NCI-H748 (cell line): ENCODE results near the gene HSD17B11.
"Not testable (repeated sequence)": the region's sequence is repeated elsewhere in the genome, so short reads cannot be mapped to it uniquely, and the experiment has no call there.

Source experiments
- DNase-seq: peaks from one replicate; lab custom pipeline; 2025; ENCODE audit not compliant: unreplicated experiment; lab: John Stamatoyannopoulos, UW

HSD17B11 gene

DNA sequence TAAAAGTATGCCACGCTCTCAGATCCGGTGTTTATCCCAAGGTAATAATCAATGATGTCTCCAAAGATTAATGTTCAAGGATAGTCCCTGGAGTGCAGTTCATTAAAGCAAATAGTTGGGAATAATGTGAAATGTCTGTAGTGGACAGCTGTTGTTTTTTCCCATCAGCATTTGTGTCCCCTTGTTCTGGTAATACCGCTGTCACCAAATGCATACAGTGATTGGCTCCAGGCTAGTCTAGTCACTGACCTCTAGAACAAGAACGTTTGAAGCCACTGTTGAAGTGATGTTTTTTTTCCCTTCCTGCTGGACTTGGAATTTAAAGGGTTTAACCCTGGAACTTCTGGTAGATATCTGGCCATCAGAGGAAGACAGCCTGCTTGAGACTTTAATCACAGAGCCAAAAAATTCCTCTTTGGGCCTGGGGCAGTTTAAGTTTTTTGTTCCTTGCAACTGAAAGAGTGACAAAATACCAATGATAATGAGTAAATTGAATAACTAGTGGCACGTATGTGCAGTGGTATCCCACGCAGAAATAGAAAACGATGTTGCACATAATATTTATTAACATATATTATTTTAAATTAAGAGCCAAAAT lies 30.6 kb downstream of the HSD17B11 start:
- no peak for DNase-seq

DNA sequence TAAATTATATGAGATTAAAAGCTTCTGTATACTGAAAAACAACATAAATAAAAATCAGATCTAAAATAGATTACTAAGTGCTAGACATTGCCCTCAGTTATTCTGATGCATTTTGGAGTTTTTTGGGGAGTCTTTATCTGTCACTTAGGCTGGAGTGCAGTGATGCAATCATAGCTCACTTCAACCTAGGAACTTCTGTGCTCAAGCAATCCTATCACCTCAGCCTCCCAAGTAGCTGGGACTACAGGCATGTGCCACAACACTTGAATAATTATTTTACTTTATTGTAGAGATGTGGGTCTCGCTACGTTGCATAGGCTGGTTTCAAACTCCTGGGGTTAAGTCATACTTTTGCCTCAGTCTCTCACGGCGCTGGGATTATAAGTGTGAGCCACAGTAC lies 31.7 kb downstream of the HSD17B11 start:
- no peak for DNase-seq

DNA sequence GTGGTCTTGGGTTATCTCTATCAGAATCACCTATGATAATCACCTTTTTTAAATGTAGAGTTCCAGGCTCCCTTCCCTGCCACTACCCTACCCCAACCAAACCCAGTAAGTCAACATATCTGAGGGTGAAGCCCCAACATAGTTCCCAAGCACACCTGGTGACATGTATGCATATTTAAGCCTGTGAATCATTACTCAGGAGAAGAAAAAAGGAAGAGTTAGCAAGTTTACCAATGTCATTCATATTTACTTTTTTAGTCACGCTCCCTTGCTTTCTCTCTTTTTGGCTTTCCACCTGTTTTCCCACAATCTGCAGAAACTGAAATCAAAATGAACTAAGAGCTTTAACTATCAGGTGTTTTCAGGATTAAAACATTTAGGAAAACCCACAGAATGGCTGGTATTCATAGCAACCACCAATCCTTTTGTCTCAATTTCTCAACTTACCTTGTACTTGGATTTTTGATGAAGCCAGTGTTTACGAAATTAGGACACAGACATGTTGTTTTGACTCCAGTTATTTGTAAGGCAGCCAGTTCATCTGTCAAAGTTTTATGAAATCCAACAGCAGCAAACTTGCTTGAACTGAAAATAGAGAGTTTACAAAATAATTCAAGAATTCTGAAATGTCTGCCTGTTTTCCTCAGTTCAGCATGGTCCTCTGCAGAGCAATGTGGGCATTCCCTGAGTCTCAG lies 34.0 kb downstream of the HSD17B11 start:
- DNase-seq = no peak

DNA sequence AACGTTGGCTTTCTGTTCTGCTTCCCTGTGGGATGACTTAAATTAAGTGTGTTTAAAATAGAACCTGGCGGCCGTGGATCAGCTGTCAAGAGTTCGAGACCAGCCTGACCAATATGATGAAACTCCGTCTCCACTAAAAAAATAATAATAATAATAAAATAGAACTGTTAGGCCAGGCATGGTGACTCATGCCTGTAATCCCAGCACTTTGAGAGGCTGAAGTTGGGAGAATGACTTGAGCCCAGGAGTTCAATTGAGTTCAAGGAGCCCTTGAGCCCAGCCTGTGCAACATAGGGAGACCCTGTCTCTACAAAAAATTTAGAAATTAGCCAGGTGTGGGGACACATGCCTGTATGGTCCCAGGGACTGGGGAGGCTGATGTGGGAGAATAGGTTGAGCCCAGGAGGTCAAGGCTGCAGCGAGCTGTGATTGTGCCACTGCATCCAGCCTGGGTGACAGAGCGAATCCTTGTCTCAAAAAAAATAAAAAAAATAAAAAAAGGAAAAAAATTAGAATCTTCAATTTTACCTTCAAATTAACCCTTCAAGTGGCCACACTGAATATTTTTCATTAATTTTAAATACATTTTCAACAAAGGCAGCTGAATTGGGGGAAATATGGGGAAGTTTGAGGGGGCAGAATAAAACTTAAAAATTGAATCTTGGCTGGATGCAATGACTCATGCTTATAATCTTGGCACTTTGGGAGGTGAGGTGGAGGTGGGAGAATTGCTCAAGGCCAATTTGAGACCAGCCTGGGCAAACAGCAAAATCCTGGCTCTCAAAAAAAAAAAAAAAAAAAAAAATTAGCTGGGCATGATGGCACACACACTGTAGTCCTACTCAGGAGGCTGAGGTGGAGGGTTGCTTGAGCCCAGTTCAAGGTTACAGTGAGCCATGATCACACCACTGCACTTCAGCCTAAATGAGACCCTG lies 36.6 kb downstream of the HSD17B11 start:
- DNase-seq = no peak

DNA sequence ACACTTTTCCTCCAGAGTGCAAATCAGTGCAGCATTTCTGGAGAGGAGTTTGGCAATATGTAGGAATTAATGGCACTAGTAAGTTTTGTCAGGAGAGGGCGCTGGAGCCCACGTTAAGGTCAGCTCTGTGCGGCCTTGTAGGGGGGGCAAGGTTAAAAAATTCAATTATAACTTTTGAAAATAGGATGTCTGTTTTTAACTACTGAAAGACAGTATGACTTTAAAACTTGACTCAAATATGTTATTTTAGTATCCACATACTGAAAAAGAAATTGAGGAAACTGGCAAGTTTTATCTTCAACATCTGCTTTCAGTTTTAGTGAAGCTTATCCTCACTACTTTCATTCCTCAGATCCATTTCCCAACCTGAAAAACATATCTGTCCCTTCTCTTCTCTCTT lies 37.4 kb downstream of the HSD17B11 start:
- DNase-seq = peak; percentile 5

DNA sequence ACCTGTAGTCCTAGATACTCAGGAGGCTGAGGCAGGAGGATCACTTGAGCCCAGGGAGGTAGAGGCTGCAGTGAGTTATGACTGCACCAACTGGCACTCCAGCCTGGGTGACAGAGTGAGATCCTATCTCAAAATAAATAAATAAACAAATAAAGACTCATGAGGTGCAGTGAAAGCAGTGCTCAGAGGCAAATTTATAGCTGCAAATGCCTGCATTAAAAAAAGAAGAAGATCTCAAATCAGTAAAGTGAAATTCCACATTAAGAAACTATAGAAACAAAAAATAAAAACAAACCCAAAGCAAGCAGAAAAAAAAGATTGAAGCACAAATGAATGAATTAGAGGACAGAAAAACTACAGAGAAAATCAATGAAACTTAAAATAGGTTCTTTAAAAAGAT lies 45.8 kb downstream of the HSD17B11 start:
- no peak for DNase-seq

DNA sequence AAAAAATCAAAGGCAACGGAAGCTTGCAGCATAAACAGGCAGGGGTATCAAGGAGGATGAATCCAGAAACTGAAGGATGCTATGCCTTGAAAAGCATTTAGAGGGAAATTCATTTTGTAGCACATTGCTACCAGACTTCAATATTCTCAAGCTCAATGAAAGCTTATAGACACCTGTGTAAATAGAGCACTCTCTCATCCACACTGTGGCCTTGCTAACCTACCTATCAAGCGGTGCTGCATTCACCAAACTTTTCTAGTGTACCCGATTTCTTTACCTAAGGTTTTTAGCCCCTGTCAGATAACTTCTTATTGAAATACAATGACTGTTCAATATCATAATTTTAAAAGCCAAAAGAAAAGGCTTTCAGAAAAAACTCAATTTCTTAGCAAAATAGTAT lies 48.1 kb downstream of the HSD17B11 start:
- no peak for DNase-seq

DNA sequence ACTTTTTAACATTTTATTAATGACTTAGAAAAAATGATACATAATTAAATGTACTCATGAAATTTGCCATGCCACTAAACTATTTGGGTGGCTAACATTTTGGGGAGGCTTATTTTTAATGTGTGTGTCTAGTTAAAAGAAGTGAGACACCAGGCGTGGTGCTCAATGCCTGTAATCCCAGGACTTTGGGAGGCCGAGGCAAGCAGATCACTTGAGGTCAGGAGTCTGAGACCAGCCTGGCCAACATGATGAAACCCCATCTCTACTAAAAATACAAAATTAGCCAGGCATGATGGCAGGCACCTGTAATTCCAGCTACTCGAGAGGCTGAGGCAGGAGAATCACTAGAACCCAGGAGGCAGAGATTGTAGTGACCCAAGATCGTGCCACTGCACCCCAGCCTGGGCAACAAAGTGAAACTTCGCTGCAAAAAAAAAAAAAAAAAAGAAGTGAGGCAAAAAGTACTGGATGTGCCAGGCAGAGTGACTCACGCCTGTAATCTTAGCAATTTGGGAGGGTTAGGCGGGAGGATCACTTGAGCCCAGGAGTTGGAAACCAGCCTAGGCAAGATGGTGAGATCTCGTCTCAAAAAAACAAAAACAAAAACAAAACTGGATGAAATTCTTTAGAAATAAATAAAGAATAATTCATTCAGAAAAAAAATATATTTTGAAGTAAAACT lies 48.9 kb downstream of the HSD17B11 start:
- not testable (repeated sequence) for DNase-seq

DNA sequence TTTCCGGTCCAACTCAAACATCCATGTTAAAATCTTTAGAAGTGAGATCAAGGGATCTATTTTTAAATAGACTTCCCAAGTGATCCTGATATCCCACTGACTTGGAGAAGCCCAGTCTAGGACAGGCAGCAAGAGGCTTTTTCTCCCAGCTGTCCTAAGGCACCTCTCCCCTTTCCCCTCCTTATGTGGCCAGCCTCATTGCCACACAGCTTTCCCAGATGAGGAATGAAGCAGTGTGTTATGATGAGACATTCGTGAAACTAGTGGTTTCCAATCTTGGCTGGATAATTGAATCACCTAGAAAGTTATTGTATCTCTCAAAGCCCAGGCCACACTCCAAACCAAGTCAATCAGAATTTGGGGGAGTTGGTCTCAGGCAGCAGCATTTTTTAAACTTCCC lies 51.5 kb downstream of the HSD17B11 start:
- no peak for DNase-seq

DNA sequence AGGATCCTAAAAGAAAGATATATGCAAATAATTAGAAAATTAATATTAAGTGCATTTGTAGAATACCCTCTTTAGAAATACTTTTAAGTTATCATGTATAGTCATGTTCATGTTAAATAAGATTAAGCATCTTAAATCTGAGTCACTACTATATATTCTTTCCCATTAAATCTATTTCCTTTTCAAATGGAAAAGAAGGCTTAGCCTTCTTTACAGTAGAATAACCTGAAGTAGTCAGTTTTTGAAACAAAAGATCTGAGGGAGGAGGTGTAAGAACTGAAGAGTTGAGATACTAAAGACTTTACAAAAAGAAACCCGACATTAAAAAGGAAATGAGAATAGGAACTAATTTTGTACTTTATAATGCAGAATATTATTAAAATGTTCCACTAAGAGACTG lies 53.6 kb downstream of the HSD17B11 start:
- DNase-seq = no peak

DNA sequence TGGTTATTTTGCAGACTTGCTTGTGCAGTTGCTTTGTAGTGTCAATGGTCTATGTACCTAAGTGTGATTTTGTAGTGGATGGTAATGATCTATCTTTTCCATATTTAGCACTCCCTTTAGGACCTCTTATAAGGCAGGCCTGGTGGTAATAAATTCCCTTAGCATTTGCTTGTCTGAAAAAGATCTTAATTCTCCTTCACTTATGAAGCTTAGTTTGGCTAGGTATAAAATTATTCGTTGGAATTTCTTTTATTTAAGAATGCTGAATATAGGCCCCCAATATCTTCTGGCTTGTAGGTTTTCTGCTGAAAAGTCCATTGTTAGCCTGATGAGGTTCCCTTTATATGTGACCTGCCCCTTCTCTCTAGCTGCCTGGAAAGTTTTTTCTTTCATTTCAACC lies 57.7 kb downstream of the HSD17B11 start:
- DNase-seq = no peak

DNA sequence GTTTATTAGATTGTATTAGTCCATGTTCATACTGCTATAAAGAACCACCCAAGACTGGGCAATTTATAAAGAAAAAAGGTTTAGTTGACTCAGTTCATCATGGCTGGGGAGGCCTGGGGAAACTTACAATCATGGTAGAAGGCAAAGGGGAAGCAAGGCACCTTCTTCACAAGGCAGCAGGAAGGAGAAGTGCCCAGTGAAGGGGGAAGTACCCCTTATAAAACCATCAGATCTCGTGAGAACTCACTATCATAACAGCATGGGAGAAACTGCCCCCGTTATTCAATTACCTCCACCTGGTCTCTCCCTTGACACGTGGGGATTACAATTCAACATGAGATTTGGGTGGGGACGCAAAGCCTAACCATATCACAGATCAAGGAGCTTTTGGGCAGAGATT lies 60.2 kb downstream of the HSD17B11 start:
- no peak for DNase-seq

DNA sequence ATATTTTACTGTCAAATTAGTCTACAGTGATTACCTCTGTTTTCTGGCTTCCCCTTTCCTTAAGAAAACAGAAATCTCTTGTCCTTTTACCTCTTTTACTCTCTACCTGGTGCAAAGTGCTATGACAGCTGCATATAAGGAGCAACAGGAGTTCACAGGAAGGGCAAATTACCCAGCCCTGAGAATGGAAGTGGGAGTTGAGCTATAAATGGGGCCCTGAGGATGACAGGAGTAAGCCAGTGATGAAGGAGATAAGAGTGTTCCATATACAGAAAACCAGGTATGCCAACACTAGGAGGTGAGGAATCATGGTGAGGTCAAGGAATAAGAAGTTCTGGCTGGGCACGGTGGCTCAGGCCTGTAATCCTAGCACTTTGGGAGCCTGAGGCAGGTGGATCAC lies 63.9 kb downstream of the HSD17B11 start:
- DNase-seq = no peak

DNA sequence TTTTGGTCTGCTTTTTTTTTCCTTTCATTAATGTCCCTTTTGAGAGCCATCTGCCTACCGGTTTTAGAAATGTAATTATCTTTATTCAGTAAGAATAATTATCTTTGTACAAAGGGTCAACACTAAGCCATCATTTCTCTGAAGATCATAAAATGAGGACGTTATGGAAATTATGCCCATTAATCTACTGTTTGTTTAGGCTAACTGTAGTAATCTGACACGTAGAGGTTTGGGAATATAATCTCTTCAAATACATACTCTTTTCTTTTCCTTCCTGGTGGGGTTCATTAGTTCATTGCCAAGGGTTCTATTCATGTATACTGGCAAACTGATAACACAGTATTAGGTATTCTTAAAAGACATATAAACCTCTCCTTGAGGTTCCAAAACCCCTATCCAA lies 64.5 kb downstream of the HSD17B11 start:
- peak; percentile 83 for DNase-seq

DNA sequence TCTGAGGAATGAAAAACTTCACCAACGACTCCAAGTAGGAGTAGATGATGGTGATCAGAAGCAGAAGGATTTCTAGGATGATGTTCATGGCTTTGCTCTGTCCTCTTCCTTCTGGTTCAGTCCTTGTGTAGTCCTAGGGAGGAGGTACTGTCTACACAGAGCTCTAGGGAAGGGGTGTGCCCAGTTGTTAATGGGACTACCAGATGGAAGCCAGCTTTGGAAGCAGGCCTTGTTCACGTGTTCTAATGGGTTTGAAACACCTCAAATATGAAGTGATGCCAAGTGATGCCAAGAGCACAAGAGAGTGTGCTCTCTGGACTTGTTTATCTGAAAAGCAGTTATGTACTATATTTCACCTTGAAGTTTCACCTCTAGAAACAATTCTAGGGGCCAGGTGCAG lies 68.2 kb downstream of the HSD17B11 start, which contains the start of gene HSD17B13:
Gene HSD17B13 (minus strand): TSS at position 129 of the 400 bp plus-strand sequence. CDS start 41 bp downstream, at position 88.
- DNase-seq = no peak

DNA sequence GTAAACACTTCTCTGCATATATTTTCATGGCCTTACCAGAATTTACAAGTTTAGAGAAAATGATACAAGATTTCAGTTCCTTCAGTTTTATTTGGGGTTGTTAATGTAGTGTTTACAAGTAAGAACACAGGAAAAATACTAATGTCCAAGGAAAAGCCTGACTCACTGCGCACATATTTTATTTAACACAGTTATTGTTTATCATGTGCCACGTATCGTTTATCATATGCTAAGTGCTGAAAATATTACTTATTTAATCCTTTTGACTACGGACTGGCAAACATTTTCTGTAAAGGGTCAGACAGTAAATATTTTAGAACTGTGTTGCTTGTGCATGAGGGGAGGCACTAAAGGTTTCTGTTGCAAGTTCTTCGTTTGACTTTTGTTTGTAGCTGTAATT lies 69.1 kb downstream of the HSD17B11 start:
- DNase-seq = no peak

DNA sequence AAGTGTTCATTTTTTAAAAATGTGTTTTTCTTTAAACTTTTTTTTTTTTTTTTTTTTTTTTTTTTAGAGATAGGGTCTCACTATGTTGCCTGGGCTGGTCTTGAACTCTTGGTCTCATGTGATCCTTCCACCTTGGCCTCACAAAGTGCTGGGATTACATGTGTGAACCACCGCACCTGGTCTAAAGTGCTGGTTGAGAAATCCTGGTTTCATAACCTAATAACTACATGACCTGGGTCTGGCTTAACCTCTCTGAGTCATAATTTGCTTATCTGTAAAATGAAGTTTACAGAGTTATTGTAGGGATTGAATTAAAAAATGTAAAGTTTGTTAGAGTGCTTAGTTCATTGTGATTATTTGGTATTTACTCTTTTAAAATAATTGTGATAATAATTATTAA lies 73.5 kb downstream of the HSD17B11 start:
- no peak for DNase-seq

DNA sequence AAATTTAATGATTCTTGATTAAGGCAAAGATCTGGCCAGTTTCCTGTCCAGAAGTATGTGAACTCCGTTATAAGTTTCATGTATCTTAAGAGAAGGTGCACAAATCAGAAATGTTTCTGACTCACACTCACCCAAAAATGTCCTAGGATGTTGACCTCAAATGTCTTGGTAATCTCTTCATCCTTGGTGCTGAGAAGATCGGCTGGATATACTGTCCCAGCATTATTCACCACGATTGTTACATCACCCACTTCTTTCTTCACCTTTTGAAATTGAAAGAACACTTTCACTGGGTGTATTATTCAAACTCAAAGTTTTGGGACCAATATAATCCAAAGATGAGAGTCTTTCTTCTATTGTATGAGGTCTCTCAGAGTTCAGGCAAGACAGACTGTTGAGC lies 74.0 kb downstream of the HSD17B11 start:
- no peak for DNase-seq

DNA sequence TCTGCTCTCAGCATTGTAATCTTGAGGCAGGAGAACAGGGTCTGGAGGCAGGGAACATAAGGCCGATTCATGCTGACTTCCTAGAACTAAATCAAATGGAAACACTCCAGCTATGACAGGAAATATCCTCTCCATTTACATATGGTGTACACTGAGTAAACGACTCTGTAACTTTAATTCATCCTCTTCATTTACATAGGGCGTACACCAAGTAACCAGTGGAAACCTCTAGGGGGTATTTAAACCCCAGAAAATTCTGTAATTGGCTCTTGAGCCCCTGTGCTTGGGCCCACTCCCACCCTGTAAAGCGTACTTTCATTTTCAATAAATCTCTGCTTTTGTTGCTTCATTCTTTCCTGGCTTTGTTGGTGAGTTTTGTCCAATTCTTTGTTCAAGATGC lies 76.0 kb downstream of the HSD17B11 start:
- DNase-seq = not testable (repeated sequence)

DNA sequence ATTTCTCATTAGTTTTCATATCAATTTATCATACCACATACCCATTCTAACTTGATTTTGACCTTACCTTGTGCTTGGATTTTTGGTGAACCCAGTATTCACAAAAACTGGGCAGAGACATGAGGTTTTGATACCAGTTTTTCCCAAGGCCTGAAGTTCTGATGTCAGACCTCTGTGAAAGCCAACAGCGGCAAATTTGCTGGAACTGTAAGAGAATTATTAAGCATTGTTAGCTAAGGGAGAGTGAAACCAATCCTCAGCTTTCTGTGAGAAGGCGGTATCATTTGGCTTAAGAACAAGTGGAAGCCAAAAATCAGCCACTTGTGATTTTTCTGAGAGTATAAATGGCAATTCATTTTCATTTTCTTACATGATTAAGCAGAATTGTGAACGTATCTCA lies 77.2 kb downstream of the HSD17B11 start:
- no peak for DNase-seq

DNA sequence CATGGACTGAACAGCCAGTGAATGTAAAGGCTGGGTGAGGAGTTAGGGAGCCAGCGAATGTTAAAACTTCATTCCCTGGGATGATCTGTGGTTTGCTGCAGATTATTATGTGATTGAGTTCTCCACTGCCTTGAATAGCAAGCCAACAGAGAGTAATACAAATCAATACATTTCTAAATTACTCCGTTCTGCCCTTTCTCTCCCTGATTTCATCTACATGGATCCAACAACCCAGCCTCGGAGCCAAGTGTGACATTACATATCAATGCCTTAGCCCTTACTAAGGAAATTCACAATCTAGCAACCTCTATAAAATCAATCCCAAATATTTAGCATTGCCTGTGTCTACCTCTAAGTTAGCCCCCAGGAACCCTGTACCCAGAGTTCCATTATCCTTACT lies 79.3 kb downstream of the HSD17B11 start:
- no peak for DNase-seq
